ENCODE results near the gene TROAP.
"Not testable (repeated sequence)": the region's sequence is repeated elsewhere in the genome, so short reads cannot be mapped to it uniquely, and the experiment has no call there.

TROAP gene

DNA sequence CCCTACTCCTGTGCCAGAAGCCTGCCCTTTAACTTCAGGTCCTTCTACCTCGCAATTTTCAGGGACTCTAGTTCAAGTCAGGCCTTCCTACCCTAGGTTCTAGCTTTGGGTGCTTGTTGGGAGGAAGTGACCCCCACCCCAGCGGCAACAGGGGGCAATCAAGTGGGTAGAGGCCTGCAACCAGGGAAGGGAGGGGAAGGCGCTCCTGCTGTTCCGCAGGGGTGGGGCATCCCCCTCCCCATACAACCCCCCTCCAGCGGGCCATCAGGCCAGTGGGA lies 28.3 kb upstream of the TROAP start:
- no peak for DNase-seq

GRCh38 chr12:49295082-49295936 lies 27.7 kb upstream of the TROAP start, which contains the start of gene PRPH:
TSS of gene PRPH (plus strand) at chr12:49295147. CDS start at chr12:49295201, 54 bp downstream.
- DNase-seq, result no peak

- DNase-seq, result no peak
Observed at GRCh38 chr12:49296034-49296835, 26.8 kb upstream of the TROAP start.

GRCh38 chr12:49296836-49297694 lies 26.0 kb upstream of the TROAP start:
- no peak for DNase-seq

DNA sequence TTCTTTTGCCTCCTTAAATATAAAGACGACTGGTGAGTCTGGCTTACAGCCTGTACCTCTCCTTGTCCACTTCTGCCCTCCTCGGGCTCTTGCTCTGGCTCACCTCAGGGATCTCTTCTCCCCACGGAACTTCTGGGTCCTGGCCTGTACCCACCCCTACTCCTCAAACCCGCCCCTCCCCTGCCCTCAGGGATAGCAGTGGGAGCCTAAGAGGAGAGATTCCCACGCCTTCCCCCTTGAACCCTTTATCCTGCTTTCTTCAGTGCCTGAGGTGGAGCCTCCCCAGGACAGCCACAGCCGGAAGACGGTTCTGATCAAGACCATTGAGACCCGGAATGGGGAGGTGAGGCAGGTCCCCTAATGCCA lies 25.4 kb upstream of the TROAP start:
- DNase-seq, result no peak

DNA sequence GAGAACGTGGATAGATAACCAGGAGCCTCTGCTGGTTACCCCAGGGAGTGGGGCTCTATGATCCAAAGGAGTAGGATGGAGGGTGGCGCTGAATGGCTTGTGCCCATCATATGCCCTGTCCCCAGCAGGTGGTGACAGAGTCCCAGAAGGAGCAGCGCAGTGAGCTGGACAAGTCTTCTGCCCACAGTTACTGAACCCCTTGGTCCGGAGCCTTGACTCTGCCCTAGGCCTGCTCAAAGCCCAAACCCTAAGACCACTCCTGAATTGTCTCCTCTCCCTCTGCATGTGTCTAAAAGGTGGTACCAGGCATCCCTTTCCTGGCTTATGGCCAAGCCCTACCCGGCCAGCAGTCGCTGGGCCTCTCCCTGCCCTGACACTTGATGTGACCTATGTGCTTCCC lies 24.9 kb upstream of the TROAP start:
- no peak for DNase-seq

- DNase-seq, result no peak
Observed at GRCh38 chr12:49301760-49302159, 21.3 kb upstream of the TROAP start.

GRCh38 chr12:49304161-49304560 lies 18.9 kb upstream of the TROAP start:
- peak; percentile 24 for DNase-seq

DNA sequence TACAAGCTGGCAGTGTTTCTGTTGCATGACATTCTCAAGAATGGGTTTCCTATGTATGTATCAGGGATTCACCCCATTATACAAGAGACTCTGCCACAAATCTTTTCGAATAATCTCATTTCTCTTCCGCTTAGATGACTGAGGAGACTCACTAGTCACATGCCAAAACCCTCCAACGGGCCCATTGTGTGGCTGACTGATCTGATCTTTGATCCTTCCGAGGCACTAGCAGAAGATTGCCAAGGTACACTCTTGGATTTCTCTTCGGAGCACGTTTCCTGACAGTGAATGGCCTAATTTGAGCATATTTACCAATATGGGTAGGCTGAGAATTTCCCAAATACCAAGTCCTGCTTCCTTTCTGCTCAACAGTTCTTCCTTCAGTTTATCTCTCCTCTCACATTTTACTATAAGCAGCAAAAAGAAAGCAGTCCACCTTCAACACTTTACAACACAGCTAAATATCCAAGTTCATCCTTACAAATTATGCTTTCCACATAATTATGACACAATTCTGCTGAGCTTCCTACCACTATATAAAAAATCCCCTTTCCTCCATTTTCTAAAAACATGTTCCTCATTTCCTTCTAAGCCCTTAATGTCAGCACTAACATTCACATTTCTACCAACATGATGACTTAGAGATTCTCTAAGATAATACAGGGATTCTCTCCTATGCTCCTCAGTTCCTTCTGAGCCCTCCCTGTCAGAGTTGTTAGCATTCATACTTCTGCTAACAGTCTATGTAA lies 17.1 kb upstream of the TROAP start:
- DNase-seq, result no peak

GRCh38 chr12:49309386-49309785 lies 13.7 kb upstream of the TROAP start:
- no peak for DNase-seq

DNA sequence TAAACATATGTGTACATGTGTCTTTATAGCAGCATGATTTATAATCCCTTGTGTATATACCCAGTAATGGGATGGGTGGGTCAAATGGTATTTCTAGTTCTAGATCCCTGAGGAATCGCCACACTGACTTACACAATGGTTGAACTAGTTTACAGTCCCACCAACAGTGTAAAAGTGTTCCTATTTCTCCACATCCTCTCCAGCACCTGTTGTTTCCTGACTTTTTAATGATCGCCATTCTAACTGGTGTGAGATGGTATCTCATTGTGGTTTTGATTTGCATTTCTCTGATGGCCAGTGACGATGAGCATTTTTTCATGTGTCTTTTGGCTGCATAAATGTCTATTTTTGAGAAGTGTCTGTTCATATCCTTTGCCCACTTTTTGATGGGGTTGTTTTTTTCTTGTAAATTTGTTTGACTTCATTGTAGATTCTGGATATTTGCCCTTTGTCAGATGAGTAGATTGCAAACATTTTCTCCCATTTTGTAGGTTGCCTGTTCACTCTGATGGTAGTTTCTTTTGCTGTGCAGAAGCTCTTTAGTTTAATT lies 12.5 kb upstream of the TROAP start:
- not testable (repeated sequence) for DNase-seq

GRCh38 chr12:49314811-49315210 lies 8.2 kb upstream of the TROAP start:
- no peak for DNase-seq

- DNase-seq, result not testable (repeated sequence)
Observed at GRCh38 chr12:49317118-49317517, 5.9 kb upstream of the TROAP start.

DNA sequence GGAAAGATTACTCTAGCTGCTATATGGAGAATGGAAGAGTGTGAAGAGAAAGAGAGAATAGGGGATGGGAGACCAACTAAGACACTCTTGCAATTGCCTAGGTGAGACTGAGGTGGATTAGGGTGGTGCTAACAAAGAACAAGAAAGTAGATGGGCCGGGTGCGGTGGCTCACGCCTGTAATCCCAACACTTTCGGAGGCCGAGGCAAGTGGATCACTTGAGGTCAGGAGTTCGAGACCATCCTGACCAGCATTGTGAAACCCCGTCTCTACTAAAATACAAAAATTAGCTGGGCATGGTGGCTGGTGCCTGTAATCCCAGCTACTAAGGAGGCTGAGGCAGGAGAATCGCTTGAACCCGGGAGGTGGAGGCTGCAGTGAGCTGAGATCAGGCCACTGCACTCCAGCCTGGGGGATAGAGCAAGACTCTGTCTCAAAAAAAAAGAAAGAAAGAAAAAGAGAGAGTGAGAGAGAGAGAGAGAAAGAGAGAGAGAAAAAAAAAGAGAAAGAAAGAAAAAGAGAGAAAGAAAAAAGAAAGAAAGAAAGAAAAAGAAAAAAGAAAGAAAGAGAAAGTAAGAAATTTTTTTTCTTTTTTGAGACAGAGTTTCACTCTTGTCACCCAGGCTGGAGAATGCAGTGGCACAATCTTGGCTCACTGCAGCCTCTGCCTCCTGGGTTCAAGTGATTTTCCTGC lies 2.5 kb upstream of the TROAP start:
- DNase-seq, result not testable (repeated sequence)

GRCh38 chr12:49322367-49322707 lies 718 bp upstream of the TROAP start:
- DNase-seq, result no peak

DNA sequence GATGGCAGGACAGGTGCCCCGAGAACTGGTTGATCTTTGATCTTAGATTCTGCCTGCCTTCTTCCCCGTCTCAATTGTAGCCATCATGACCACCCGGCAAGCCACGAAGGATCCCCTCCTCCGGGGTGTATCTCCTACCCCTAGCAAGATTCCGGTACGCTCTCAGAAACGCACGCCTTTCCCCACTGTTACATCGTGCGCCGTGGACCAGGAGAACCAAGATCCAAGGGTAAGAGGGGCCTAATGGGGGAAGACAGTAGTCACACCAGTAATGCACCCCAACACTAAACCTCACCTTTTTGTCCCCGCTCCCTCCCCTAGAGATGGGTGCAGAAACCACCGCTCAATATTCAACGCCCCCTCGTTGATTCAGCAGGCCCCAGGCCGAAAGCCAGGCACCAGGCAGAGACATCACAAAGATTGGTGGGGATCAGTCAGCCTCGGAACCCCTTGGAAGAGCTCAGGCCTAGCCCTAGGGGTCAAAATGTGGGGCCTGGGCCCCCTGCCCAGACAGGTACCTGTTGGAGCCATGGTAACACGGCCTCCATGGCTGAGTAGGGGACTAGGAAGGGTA lies 556 bp downstream of the TROAP start:
- DNase-seq, result no peak

DNA sequence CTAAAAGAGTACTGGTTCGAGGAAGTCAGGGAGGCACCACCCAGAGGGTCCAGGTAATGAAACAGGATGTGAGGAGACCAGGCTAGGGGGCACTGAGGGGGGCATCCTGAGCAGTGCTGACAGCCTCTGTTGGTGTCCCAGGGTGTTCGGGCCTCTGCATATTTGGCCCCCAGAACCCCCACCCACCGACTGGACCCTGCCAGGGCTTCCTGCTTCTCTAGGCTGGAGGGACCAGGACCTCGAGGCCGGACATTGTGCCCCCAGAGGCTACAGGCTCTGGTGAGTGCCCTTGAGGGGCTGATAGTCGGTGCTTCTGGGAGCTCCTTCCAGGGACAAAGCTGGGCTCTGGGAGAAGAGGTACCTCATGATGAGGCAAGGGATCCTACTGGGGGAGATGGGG lies 2.6 kb downstream of the TROAP start:
- DNase-seq, result no peak

DNA sequence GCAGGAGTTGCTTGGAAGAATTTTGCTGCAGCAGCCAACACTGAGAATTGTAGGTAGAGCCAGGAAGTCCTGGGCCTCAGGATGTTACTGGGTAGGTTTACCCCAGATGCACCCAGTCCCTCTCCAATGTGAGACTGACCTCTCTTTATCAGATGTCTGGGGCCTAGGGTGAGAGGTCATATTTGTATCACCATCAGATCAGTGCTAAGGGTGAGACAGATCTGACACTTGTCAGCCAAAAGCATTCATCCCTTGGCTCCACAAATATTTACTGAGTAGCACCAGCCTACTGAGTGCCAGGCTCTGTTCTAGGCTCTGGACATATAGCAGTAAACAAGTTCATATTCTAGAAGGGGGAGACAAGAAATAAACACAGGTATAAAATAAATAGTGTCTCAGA lies 4.3 kb downstream of the TROAP start:
- DNase-seq, result no peak

GRCh38 chr12:49327887-49328286 lies 4.8 kb downstream of the TROAP start:
- no peak for DNase-seq

DNA sequence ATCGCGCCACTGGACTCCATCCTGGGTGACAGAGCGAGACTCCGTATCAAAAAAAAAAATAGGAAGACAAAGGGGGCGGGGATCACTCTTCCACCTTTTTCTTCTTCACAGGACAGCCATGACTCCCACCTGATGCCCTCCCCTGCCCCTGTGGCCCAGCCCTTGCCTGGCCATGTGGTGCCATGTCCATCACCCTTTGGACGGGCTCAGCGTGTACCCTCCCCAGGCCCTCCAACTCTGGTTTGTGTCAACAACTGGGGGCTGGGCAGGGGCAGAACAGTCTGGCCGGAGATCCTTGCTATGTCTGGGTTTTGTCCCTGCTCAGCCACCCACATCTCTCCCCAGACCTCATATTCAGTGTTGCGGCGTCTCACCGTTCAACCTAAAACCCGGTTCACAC lies 5.8 kb downstream of the TROAP start:
- no peak for DNase-seq

GRCh38 chr12:49330032-49330619 lies 7.1 kb downstream of the TROAP start:
- DNase-seq, result no peak
